HepG2 (cell line): ENCODE results near the gene CDCA5. TPM values are rescaled to one million over a fixed set of nuclear protein-coding genes. Genes with fewer than 3 reads are reported as not detected.
A peak's percentile ranks its signal among the peaks of the same experiment; 100 is the strongest.

Experiments
- ATF1 ChIP-seq: IDR thresholded peaks from 2 replicates; pipeline ENCODE4 v1.6.1; 2016; ENCODE audit warnings: mild to moderate bottlenecking, control low read depth
- DMTF1 ChIP-seq: sonication (generic); formaldehyde crosslinking; IDR thresholded peaks from 2 replicates; pipeline ENCODE4 v1.4.0; 2020; ENCODE audit warnings: mild to moderate bottlenecking, missing genetic modification reagents
- HES4 ChIP-seq: sonication (generic); formaldehyde crosslinking; IDR thresholded peaks from 2 replicates; pipeline ENCODE4 v1.9.0; 2021; ENCODE audit warnings: mild to moderate bottlenecking, missing genetic modification reagents, borderline replicate concordance
- JUNB ChIP-seq: sonication (generic); formaldehyde crosslinking; IDR thresholded peaks from 2 replicates; pipeline ENCODE4 v1.8.0; 2022; ENCODE audit warnings: missing genetic modification reagents, mild to moderate bottlenecking, borderline replicate concordance
- KLF16 ChIP-seq, 2 experiments: sonication (generic) in 1 of 2; formaldehyde crosslinking in 1 of 2; IDR thresholded peaks; 2 replicates each; pipeline versions ENCODE4 v1.6.1 to v1.8.0; 2016 to 2023; ENCODE audit warnings: missing genetic modification reagents in 2 of 2, missing compliant biosample characterization in 1 of 2
- NR0B2 ChIP-seq: sonication (generic); formaldehyde crosslinking; IDR thresholded peaks from 2 replicates; pipeline ENCODE4 v1.4.0; 2020; ENCODE audit warnings: mild to moderate bottlenecking, missing genetic modification reagents
- SYNCRIP ChIP-seq: fragments of 200-400 bp; formaldehyde crosslinking; IDR thresholded peaks from 2 replicates; pipeline ENCODE4 v1.6.1; 2018; ENCODE audit warnings: mild to moderate bottlenecking, low read depth, low read length; ENCODE audit not compliant: insufficient read depth
- TAF1 ChIP-seq: sonication (generic); formaldehyde crosslinking; IDR thresholded peaks from 2 replicates; pipeline ENCODE4 v1.4.0; 2020; ENCODE audit warnings: missing genetic modification reagents
- TFE3 ChIP-seq: IDR thresholded peaks from 2 replicates; pipeline ENCODE4 v1.6.1; 2016
- ZBTB33 ChIP-seq: sonication (generic); formaldehyde crosslinking; IDR thresholded peaks from 2 replicates; pipeline ENCODE4 v1.4.0; 2020; ENCODE audit warnings: missing genetic modification reagents
- ZC3H4 ChIP-seq: sonication (generic); formaldehyde crosslinking; IDR thresholded peaks from 2 replicates; pipeline ENCODE4 v1.4.0; 2020; ENCODE audit warnings: missing genetic modification reagents, borderline replicate concordance
- ZNF24 ChIP-seq: fragments of 450-650 bp; IDR thresholded peaks from 2 replicates; pipeline ENCODE4 v1.6.1; 2017; ENCODE audit warnings: antibody characterized with exemption, mild to moderate bottlenecking
- ZNF354B ChIP-seq: sonication (generic); formaldehyde crosslinking; IDR thresholded peaks from 2 replicates; pipeline ENCODE4 v1.8.0; 2022; ENCODE audit warnings: mild to moderate bottlenecking, missing genetic modification reagents
- ZNF367 ChIP-seq: sonication (generic); formaldehyde crosslinking; IDR thresholded peaks from 2 replicates; pipeline ENCODE4 v1.4.0; 2020; ENCODE audit warnings: missing genetic modification reagents, borderline replicate concordance
- ZNF430 ChIP-seq: sonication (generic); formaldehyde crosslinking; IDR thresholded peaks from 2 replicates; pipeline ENCODE4 v1.9.0; 2021; ENCODE audit warnings: mild to moderate bottlenecking, missing genetic modification reagents
- ZNF510 ChIP-seq: sonication (generic); formaldehyde crosslinking; IDR thresholded peaks from 2 replicates; pipeline ENCODE4 v1.4.0; 2020; ENCODE audit warnings: low read depth, mild to moderate bottlenecking, missing genetic modification reagents
- ZNF737 ChIP-seq: sonication (generic); formaldehyde crosslinking; IDR thresholded peaks from 2 replicates; pipeline ENCODE4 v1.5.0; 2020; ENCODE audit warnings: missing genetic modification reagents, mild to moderate bottlenecking, borderline replicate concordance
- ZNF773 ChIP-seq: sonication (generic); formaldehyde crosslinking; IDR thresholded peaks from 2 replicates; pipeline ENCODE4 v1.4.0; 2020; ENCODE audit warnings: missing genetic modification reagents, borderline replicate concordance
- polyA plus RNA-seq, 8 experiments: library from polyadenylated mRNA; depleted of rRNA in 3 of 8; stranded (reverse) in 7 of 8; unstranded in 1 of 8; fragments of >200 nt; fragmentation: Illumina TruSeq in 4 of 8; extraction: Trizol in 4 of 8; gene quantifications; 2 replicates each; pipeline versions ENCODE4 v1.2.1 to v1.2.3, GENCODE V29; 2011 to 2016; ENCODE audit warnings: low read depth in 4 of 8, missing spikeins in 1 of 8, mixed read lengths in 1 of 8; ENCODE audit not compliant: insufficient read depth in 1 of 8
- total RNA-seq, 5 experiments: library from RNA; depleted of rRNA; stranded (reverse); fragments of >200 nt; fragmentation: Illumina TruSeq; extraction: Trizol; gene quantifications; 2 replicates each; pipeline ENCODE4 v1.2.3, GENCODE V29; 2016; ENCODE audit warnings: low read depth in 1 of 5
- TF ChIP-seq, protein P1 (sequence below): sonication (generic); formaldehyde crosslinking; IDR thresholded peaks from 2 replicates; pipeline ENCODE4 v1.8.0; 2022; ENCODE audit warnings: mild to moderate bottlenecking, missing genetic modification reagents
- TF ChIP-seq, protein P2 (sequence below): sonication (generic); formaldehyde crosslinking; IDR thresholded peaks from 2 replicates; pipeline ENCODE4 v1.4.0; 2020; ENCODE audit warnings: mild to moderate bottlenecking, missing genetic modification reagents

The CDCA5 gene
- total and polyA plus RNA-seq, 2 of the 13 experiments (the other 11 are each of a cell fraction or from before 2014, with no cell fraction given) = 13.5 to 50.6 TPM

GRCh38 chr11:65083834-65084597 is at the start of gene CDCA5, which contains the start of gene ZFPL1 (continued):
- TF ChIP-seq ZNF24 (no peak), DMTF1 (CRISPR knock-in tag) (no peak), JUNB (CRISPR knock-in tag) (0 out of 2 replicates have a peak, but pooled peaks have one; percentile 38), KLF16 (CRISPR knock-in tag; IDR thresholded peaks at IDR 0.05) (peak in 1 of 2 experiments; percentile 95; a peak in 2 of 4 replicates), ZNF367 (CRISPR knock-in tag) (no peak), ZNF354B (CRISPR knock-in tag) (no peak), SYNCRIP (no peak), ZNF737 (CRISPR knock-in tag) (no peak), TFE3 (peak; percentile 25; the same call in 1 of the 2 replicates), ZNF773 (CRISPR knock-in tag) (no peak), HES4 (CRISPR knock-in tag) (0 out of 2 replicates have a peak, but pooled peaks have one; percentile 21), ZC3H4 (CRISPR knock-in tag) (no peak), TAF1 (CRISPR knock-in tag) (peak; percentile 78), NR0B2 (CRISPR knock-in tag) (0 out of 2 replicates have a peak, but pooled peaks have one; percentile 47), ZNF510 (CRISPR knock-in tag) (0 out of 2 replicates have a peak, but pooled peaks have one; percentile 65), ZBTB33 (CRISPR knock-in tag) (peak; percentile 59; the same call in 1 of the 2 replicates), ATF1 (peak; percentile 99), ZNF430 (CRISPR knock-in tag) (peak; percentile 64; the same call in 1 of the 2 replicates)
- TF ChIP-seq, protein P1, sequence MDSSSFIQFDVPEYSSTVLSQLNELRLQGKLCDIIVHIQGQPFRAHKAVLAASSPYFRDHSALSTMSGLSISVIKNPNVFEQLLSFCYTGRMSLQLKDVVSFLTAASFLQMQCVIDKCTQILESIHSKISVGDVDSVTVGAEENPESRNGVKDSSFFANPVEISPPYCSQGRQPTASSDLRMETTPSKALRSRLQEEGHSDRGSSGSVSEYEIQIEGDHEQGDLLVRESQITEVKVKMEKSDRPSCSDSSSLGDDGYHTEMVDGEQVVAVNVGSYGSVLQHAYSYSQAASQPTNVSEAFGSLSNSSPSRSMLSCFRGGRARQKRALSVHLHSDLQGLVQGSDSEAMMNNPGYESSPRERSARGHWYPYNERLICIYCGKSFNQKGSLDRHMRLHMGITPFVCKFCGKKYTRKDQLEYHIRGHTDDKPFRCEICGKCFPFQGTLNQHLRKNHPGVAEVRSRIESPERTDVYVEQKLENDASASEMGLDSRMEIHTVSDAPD (CRISPR knock-in tag) = peak; percentile 58; the same call in 1 of the 2 replicates
- TF ChIP-seq, protein P2, sequence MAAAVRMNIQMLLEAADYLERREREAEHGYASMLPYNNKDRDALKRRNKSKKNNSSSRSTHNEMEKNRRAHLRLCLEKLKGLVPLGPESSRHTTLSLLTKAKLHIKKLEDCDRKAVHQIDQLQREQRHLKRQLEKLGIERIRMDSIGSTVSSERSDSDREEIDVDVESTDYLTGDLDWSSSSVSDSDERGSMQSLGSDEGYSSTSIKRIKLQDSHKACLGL = peak; percentile 82
